Measurements from ENCODE around the gene HAND1. TPM values are rescaled to one million over a fixed set of nuclear protein-coding genes. Genes with fewer than 3 reads are reported as not detected.

The HAND1 gene
- total and polyA plus RNA-seq, 9 of the 15 experiments (the other 6 are each of a cell fraction or from before 2014, with no cell fraction given), result not detected

- TF ChIP-seq TBL1XR1 (IDR thresholded peaks at IDR 0.05; ENCODE audit: low read length in 2 of 2) (no peak), ZNF449 (CRISPR knock-in tag; IDR thresholded peaks at IDR 0.05) (no peak), PTTG1 (tag; IDR thresholded peaks at IDR 0.05; ENCODE audit: low read depth) (no peak), ZNF408 (CRISPR knock-in tag; IDR thresholded peaks at IDR 0.05; ENCODE audit: low read depth) (no peak)
Observed at GRCh38 chr5:154513669-154514084, 35.6 kb upstream of the HAND1 start (continued).

GRCh38 chr5:154511984-154512383 lies 34.0 kb upstream of the HAND1 start:
- Histone ChIP-seq H3K9me1 (ENCODE audit: control insufficient read depth, insufficient read depth, low read length) (no peaks in the 10 kb centered on the region), H3K27ac (ENCODE audit: extremely low read depth, low read depth, low read length) (no peak overlapping the region), H4K20me1 (replicated peaks; ENCODE audit: control insufficient read depth, insufficient read depth, low read length) (no peaks in the 10 kb centered on the region), H3K4me1 (replicated peaks in 1 of 2; ENCODE audit: control insufficient read depth in 2 of 2, insufficient read depth in 2 of 2, low read length in 2 of 2) (peaks cover 0 to under 1% of the 10 kb centered on the region in 2 experiments; a peak in 2 of 5 replicates), H3K9me3 (replicated peaks; ENCODE audit: control insufficient read depth, insufficient read depth, low read depth, low read length) (no peaks in the 10 kb centered on the region), H3K4me3 (no peak overlapping the region), H3K36me3 (ENCODE audit: control insufficient read depth, insufficient read depth, low read length) (no peaks in the 10 kb centered on the region), H2AFZ (ENCODE audit: low read depth, low read length) (no peak overlapping the region), H3K79me2 (ENCODE audit: control insufficient read depth, insufficient read depth, low read length) (no peaks in the 10 kb centered on the region), H3K4me2 (ENCODE audit: insufficient read depth, low read length) (no peak overlapping the region), H3K9ac (ENCODE audit: insufficient read depth in 1 of 2, low read depth in 2 of 2, low read length in 2 of 2) (no peak overlapping the region), H3K27me3 (ENCODE audit: control insufficient read depth in 2 of 2, insufficient read depth in 2 of 2, low read length in 2 of 2) (peaks cover 14 to 35% of the 10 kb centered on the region in 2 experiments)
- DNase-seq (ENCODE audit: extremely low read depth in 1 of 4, low spot score in 3 of 4), result no peak
- 0% methylated on average over 2 of the region's 2 CpGs for WGBS (ENCODE audit: insufficient coverage, low coverage, missing lambda C conversion rate)
- ChIA-PET CTCF (ENCODE audit: low intra/inter-chr PET ratio) (no interaction called here), POLR2A (interaction anchor here (0.8 to 2.4 kb wide), 3 partner anchors 9 to 116 kb away, joined by 3 to 7 read pairs (median 4); no protein-coding TSS in a partner anchor)
- in situ Hi-C loops (cut with MboI), result no loop called here
- FAIRE-seq, result no peak
- no peak for ATAC-seq
- BruUV-seq (replicated peaks), result no TSS peak
- intact Hi-C loops (cut with micrococcal nuclease), result no loop called here
- TF ChIP-seq KLF16 (IDR thresholded peaks at IDR 0.05) (no peak), MYBL2 (IDR thresholded peaks at IDR 0.05; ENCODE audit: low read depth) (no peak), MYBL2 (CRISPR knock-in tag; IDR thresholded peaks at IDR 0.05; ENCODE audit: borderline replicate concordance) (no peak), NR2C1 (IDR thresholded peaks at IDR 0.05) (no peak), NR2C1 (tag; IDR thresholded peaks at IDR 0.05) (no peak), UBTF (IDR thresholded peaks at IDR 0.05; ENCODE audit: borderline replicate concordance in 1 of 2, low read depth in 2 of 2, low read length in 2 of 2) (no peak), CUX1 (CRISPR knock-in tag; IDR thresholded peaks at IDR 0.05) (no peak)
